ENCODE results near the gene LYST. TPM values are rescaled to one million over a fixed set of nuclear protein-coding genes. Genes with fewer than 3 reads are reported as not detected.

Gene LYST
- total and polyA plus RNA-seq, 2 of the 4 experiments (the other 2 are of a cell fraction) = 2.2 to 7.2 TPM

- Histone ChIP-seq H2BK15ac (ENCODE audit: low read depth, low read length) (no peak overlapping the region), H2BK20ac (ENCODE audit: low read depth, low read length) (no peak overlapping the region), H3K36me3 (ENCODE audit: control insufficient read depth, insufficient read depth, low read length) (0 out of 2 replicates have a peak, but pooled peaks cover 1% of the 10 kb centered on the region), H3K18ac (ENCODE audit: low read depth, low read length) (no peak overlapping the region), H3K27me3 (ENCODE audit: control insufficient read depth, insufficient read depth, low read length) (no peaks in the 10 kb centered on the region), H4K20me1 (ENCODE audit: insufficient read depth, low read length) (no peaks in the 10 kb centered on the region), H3K14ac (replicated peaks; ENCODE audit: low read depth, low read length) (no peak overlapping the region), H2BK5ac (ENCODE audit: low read depth, low read length, poor library complexity, severe bottlenecking) (no peak overlapping the region), H4K91ac (ENCODE audit: insufficient read depth, low read depth, low read length) (no peak overlapping the region), H2AFZ (replicated peaks; ENCODE audit: low read length, poor library complexity) (no peak overlapping the region), H3K4ac (ENCODE audit: low read depth, low read length) (no peak overlapping the region), H4K8ac (ENCODE audit: low read depth in 2 of 2, low read length in 2 of 2) (no peak overlapping the region), H3K4me3 (ENCODE audit: insufficient read depth, low read depth, low read length) (no peak overlapping the region), H2AK5ac (ENCODE audit: low read depth, low read length) (no peak overlapping the region), H3K27ac (ENCODE audit: insufficient read depth, low read length) (no peak overlapping the region), H4K5ac (ENCODE audit: low read depth, low read length) (no peak overlapping the region), H3K9ac (ENCODE audit: low read depth, low read length) (no peak overlapping the region), H3K79me1 (ENCODE audit: low read depth in 1 of 2, low read length in 2 of 2) (no peaks in the 10 kb centered on the region), H3K56ac (ENCODE audit: extremely low read depth, insufficient read depth, low read length) (no peak overlapping the region), H3K4me1 (ENCODE audit: control insufficient read depth, insufficient read depth, low read length) (no peaks in the 10 kb centered on the region), H3K9me3 (ENCODE audit: control insufficient read depth, insufficient read depth, low read length) (no peaks in the 10 kb centered on the region), H3K4me2 (ENCODE audit: low read depth, low read length) (no peak overlapping the region), H3K23ac (ENCODE audit: low read depth, low read length) (no peak overlapping the region), H2BK120ac (ENCODE audit: low read depth, low read length) (no peak overlapping the region), H3K9me1 (ENCODE audit: insufficient read depth, low read length) (peaks cover 5% of the 10 kb centered on the region; the same call in 1 of the 2 replicates), H2AK9ac (replicated peaks; ENCODE audit: low read depth, low read length, poor library complexity) (no peak overlapping the region)
- ChIA-PET POLR2A (ENCODE audit: unreplicated experiment) (no interaction called here), CTCF (no interaction called here)
- BruUV-seq (replicated peaks) = no TSS peak
- DNase-seq = no peak
- intact Hi-C loops (cut with micrococcal nuclease) (no loop called here), dilution Hi-C loops (cut with HindIII; ENCODE audit: low sequenced_read_pairs, unreplicated experiment) (no loop called here), in situ Hi-C loops (cut with MboI; ENCODE audit: low sequenced_read_pairs) (no loop called here)
- no peak for TF ChIP-seq CEBPB (IDR thresholded peaks at IDR 0.05; ENCODE audit: low read depth, low read length)
- no peak for TF ChIP-seq RAD21 (IDR thresholded peaks at IDR 0.05; ENCODE audit: low read length)
- no peak for TF ChIP-seq SMC3 (IDR thresholded peaks at IDR 0.05; ENCODE audit: low read depth, low read length)
- TF ChIP-seq RCOR1 (IDR thresholded peaks at IDR 0.05; ENCODE audit: insufficient replicate concordance, low read length) = no peak
- TF ChIP-seq ELK1 (IDR thresholded peaks at IDR 0.05; ENCODE audit: borderline replicate concordance, low read depth, low read length) = no peak
- no peak for TF ChIP-seq POLR2A (IDR thresholded peaks at IDR 0.05; ENCODE audit: low read depth, low read length)
- no peak for TF ChIP-seq CTCF (conservative IDR thresholded peaks at IDR 0.05; ENCODE audit: low read depth, low read length)
- TF ChIP-seq MAFK (IDR thresholded peaks at IDR 0.05; ENCODE audit: low read depth, low read length) = no peak
- no peak for TF ChIP-seq MAZ (IDR thresholded peaks at IDR 0.05; ENCODE audit: borderline replicate concordance, low read depth, low read length)
- no peak for TF ChIP-seq BHLHE40 (IDR thresholded peaks at IDR 0.05; ENCODE audit: low read depth, low read length)
- no peak for TF ChIP-seq MXI1 (IDR thresholded peaks at IDR 0.05; ENCODE audit: borderline replicate concordance, low read depth, low read length)
- no peak for TF ChIP-seq CHD1 (IDR thresholded peaks at IDR 0.05; ENCODE audit: low read depth, low read length)
- no peak for TF ChIP-seq FOS (IDR thresholded peaks at IDR 0.05; ENCODE audit: low read depth, low read length)
- TF ChIP-seq NFE2L2 (IDR thresholded peaks at IDR 0.05; ENCODE audit: low read depth, low read length) = no peak
- no peak for TF ChIP-seq USF2 (IDR thresholded peaks at IDR 0.05; ENCODE audit: low read depth, low read length)
- TF ChIP-seq RFX5 (IDR thresholded peaks at IDR 0.05; ENCODE audit: low read depth, low read length) = no peak
- ATAC-seq (ENCODE audit: low read depth) = no peak
Observed at GRCh38 chr1:235757587-235758096, 109.1 kb downstream of the LYST start.

Data from IMR-90 (cell line).